SU-DHL-6 (cell line): Measurements from ENCODE around the gene POMT2.

ENCODE experiments used
- EZH2phosphoT487 ChIP-seq: fragments of 200-600 bp; sonication (generic), shearing (Covaris generic); conservative IDR thresholded peaks from 2 replicates; pipeline ENCODE4 v1.6.1; 2018; ENCODE audit warnings: mild to moderate bottlenecking, antibody characterized with exemption, low read length, moderate library complexity, mixed read lengths
- TF ChIP-seq, protein P1 (sequence below): fragments of 200-600 bp; sonication (generic); IDR thresholded peaks from one replicate; pipeline ENCODE4 v1.5.1; 2017; ENCODE audit warnings: antibody characterized with exemption, mild to moderate bottlenecking, low read length, moderate library complexity; ENCODE audit not compliant: insufficient read depth, poor library complexity, severe bottlenecking

DNA sequence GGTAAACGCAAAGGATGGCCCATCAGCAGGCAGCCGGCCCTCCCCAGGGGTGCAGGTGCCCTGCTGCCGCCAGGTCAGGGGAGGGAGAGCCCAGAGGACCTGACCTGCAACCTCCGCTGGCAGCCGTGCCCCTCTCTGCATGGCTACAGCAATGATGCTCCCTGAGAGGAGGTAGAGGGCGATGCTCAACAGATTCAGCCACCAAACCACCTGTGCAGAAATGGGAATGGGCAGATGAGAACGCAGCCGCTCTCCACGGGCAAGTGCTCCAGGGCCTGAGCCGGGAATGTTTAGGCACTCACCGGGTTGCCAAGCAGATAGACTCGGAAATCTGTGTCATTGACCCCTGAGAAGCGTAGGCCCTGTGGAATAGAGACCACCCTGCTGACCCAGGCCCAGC is 41.0 kb downstream of the POMT2 start:
- TF ChIP-seq, protein P1, sequence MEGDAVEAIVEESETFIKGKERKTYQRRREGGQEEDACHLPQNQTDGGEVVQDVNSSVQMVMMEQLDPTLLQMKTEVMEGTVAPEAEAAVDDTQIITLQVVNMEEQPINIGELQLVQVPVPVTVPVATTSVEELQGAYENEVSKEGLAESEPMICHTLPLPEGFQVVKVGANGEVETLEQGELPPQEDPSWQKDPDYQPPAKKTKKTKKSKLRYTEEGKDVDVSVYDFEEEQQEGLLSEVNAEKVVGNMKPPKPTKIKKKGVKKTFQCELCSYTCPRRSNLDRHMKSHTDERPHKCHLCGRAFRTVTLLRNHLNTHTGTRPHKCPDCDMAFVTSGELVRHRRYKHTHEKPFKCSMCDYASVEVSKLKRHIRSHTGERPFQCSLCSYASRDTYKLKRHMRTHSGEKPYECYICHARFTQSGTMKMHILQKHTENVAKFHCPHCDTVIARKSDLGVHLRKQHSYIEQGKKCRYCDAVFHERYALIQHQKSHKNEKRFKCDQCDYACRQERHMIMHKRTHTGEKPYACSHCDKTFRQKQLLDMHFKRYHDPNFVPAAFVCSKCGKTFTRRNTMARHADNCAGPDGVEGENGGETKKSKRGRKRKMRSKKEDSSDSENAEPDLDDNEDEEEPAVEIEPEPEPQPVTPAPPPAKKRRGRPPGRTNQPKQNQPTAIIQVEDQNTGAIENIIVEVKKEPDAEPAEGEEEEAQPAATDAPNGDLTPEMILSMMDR: no peak
- TF ChIP-seq EZH2phosphoT487: no peak
